GM19468 (cell line): ENCODE data around the gene FAHD1.

Experiments used
- ATAC-seq: cut with Tn5 transposase; IDR thresholded peaks from one replicate; pipeline ENCODE4 v1.9.1; 2021; ENCODE audit warnings: mild to moderate bottlenecking, moderate library complexity, moderate number of reproducible peaks; ENCODE audit not compliant: unreplicated experiment; ENCODE audit errors: extremely low read depth

FAHD1 gene

GRCh38 chr16:1826691-1827573 lies at the start of gene FAHD1, which contains the start of gene HAGH:
Gene FAHD1, plus strand, starts transcription at chr16:1827206. Its CDS starts 33 bp downstream, at chr16:1827239.
Gene HAGH, minus strand, starts transcription at chr16:1826825. Its CDS starts 38 bp downstream, at chr16:1826787.
- peak; percentile 28 for ATAC-seq

GRCh38 chr16:1777375-1778199 lies 49.4 kb upstream of the FAHD1 start:
- ATAC-seq: no peak

GRCh38 chr16:1778200-1779179 lies 48.5 kb upstream of the FAHD1 start:
- no peak for ATAC-seq

DNA sequence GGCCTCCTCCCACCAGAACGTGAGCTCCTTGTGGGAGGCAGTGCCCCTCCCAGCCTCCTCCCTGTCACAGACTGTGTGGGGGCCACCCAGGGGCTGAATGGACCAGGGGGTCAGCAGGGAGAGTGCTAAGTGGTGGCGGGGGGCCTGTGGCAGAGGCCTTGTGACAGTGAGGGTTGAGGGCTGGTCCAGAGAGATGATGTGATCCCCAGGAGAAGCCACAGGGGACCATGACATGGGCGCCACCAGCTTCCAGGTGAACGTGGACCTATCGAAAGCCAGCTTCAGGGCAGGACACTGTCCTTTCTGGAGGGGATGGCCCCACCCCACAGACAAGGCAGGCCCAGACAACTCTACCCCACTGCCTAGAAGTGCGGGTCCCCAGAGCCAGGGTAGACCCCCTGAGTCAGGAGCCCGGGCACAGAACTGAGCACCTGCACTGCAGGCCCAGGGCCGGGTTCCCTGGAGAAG lies 47.7 kb upstream of the FAHD1 start:
- no peak for ATAC-seq

DNA sequence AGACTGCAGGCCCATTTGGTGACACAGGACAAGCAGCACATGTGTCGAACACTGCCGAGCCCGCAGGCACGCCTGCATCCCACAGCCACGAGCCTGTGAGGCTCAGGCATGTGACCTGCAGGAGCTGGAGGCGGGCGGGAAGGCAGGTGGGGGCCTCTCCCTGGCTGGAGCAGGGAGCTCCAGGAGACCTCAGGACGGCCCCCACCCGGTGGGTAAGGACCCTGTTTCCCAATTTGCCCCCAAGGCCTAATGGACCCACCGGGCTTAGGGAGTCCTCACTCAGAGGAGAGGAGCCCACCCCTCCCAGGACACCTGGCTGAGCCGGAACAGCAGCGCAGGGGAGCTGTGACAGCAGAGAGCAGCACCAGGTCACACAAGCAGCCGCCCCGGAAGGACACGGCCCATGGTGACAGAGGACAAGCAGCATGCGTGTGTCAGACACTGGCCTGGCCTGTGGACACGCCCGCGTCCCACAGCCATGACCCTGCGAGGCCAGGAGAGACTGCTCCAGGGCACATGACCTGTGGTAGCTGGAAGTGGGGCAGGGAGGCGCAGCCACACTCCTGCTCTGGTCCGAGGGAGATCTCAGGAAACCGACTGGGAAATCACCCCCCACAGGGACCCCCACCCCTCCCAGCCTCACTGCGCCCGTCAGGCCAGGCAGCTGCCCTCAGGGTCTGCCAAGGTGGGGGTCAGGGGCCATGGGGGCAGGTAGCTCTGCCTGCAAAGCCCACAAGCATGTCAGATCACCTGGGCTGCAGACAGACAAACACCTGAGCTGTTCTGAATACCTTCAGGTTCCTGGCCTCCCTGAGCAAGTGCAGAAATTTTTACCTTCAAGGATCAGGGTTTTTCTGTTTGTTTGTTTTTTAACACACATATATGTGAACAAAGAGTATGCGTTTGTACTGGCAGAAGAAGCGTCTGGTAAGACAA lies 47.0 kb upstream of the FAHD1 start:
- no peak for ATAC-seq

DNA sequence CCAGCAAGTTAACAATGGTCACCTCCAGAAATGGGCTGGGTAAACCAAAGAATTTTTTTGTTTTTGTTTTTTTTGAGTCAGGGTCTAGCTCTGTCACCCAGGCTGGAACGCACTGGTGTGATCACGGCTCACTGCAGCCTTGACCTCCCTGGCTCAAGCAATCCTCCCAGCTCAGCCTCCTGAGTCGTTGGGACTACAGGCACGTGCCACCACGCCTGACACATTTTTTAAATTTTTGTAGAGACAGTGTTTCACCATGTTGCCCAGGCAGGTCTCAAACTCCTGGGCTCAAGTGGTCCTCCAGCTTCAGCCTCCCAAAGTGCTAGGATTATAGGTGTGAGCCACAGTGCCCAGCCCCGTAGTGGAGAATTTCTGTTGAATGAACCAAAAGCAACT lies 46.3 kb upstream of the FAHD1 start:
- no peak for ATAC-seq

- no peak for ATAC-seq
These were observed 45.8 kb upstream of the FAHD1 start for GRCh38 chr16:1781254-1781653.

GRCh38 chr16:1781758-1782407 lies 45.1 kb upstream of the FAHD1 start:
- ATAC-seq: no peak

GRCh38 chr16:1782408-1783264 lies 44.4 kb upstream of the FAHD1 start, which contains the start of the genes NUBP2 and SPSB3:
Gene NUBP2, plus strand, starts transcription at chr16:1782960. Its CDS starts 61 bp downstream, at chr16:1783021.
Gene SPSB3, minus strand, starts transcription at chr16:1782571. Its CDS starts 1,088 bp downstream, at chr16:1781483.
- ATAC-seq: peak; percentile 85

GRCh38 chr16:1784977-1785845 lies 41.8 kb upstream of the FAHD1 start:
- ATAC-seq: no peak

DNA sequence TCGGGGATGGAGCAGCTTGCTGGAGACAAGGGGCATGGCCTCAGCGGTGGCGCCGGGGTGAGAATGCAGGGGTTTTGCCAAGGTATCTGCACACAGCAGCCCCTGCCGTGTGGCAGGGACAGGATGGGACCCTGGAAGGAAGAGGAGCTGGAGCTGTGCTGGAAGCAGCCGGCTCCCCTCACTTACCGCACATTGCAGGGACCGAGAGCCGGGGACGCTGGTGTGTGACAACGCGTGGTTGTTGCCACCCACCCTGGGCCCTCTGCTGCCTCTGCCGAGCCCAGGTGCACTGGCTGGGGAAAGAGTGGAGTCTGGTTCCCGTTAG lies 41.2 kb upstream of the FAHD1 start:
- no peak for ATAC-seq

DNA sequence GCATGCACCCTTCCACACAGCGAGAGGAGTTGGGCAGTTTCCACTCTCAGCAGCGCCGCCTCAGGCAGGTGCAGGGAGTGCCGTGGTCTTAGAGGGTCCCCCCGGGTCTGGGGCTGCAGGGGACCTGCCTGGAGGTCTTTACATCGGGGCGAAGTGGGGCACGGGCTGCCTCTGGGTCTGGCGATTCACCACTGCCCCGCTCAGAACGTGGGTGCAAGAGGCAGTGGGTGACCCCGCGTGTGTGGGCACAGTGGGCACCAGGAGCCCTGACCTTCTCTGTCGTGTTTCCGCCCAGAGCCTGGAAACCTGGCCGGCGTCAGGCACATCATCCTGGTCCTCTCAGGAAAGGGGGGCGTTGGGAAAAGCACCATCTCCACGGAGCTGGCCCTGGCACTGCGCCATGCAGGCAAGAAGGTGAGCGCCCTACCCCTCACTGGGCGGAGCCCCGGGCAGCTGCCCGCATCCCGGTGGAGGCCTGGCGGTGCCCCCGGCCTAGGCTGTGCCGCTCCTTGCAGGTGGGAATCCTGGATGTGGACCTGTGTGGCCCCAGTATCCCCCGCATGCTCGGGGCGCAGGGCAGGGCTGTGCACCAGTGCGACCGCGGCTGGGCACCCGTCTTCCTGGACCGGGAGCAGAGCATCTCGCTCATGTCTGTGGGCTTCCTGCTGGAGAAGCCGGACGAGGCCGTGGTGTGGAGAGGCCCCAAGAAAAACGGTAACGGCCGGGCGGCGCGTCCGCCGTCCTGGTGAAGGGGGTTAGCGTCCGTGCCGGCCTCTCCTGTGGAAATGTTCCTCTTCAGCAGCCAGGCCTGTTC lies 40.6 kb upstream of the FAHD1 start:
- no peak for ATAC-seq

DNA sequence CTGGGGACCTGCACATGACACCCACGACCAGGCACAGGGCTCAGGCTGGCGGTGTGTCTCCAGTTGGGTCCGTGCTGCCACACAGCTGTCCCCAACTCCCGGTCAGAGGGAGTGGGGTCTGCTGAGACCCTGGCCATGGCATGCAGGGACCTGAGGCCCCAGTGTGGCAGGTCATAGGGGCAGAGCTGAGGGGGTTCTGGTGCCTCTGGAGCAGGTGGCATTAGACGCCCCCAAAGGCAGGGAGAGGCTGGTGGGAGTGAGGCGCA lies 40.0 kb upstream of the FAHD1 start:
- ATAC-seq: no peak

GRCh38 chr16:1787322-1788094 lies 39.5 kb upstream of the FAHD1 start:
- no peak for ATAC-seq

- no peak for ATAC-seq
These were observed 38.8 kb upstream of the FAHD1 start for GRCh38 chr16:1788095-1788707.
